ENCODE measurements around the gene DBX2.
"Not testable (repeated sequence)": the region's sequence is repeated elsewhere in the genome, so short reads cannot be mapped to it uniquely, and the experiment has no call there.

DBX2 gene

GRCh38 chr12:45014396-45014795 is 36.5 kb downstream of the DBX2 start:
- Histone ChIP-seq H3K9me3 (ENCODE audit: control insufficient read depth, low read length) (no peaks in the 10 kb centered on the region), H3K36me3 (ENCODE audit: control insufficient read depth, insufficient read depth, low read length) (no peaks in the 10 kb centered on the region), H3K4me1 (ENCODE audit: control insufficient read depth, insufficient read depth, low read length, poor library complexity, severe bottlenecking) (no peaks in the 10 kb centered on the region), H3K27ac (ENCODE audit: insufficient read depth, low read length, poor library complexity, severe bottlenecking) (no peak overlapping the region), H3K4me3 (ENCODE audit: insufficient read depth, low read depth, low read length, poor library complexity, severe bottlenecking) (no peak overlapping the region), H3K27me3 (replicated peaks; ENCODE audit: control insufficient read depth, insufficient read depth, low read length, poor library complexity, severe bottlenecking) (no peaks in the 10 kb centered on the region)
- no peak for DNase-seq

- no peaks in the 10 kb centered on the region for H3K9me3 ChIP-seq (ENCODE audit: control insufficient read depth, low read length)
- no peaks in the 10 kb centered on the region for H3K4me1 ChIP-seq (ENCODE audit: control insufficient read depth, insufficient read depth, low read length, poor library complexity, severe bottlenecking)
- H3K4me3 ChIP-seq (ENCODE audit: insufficient read depth, low read depth, low read length, poor library complexity, severe bottlenecking): no peak overlapping the region
- no peaks in the 10 kb centered on the region for H3K27me3 ChIP-seq (replicated peaks; ENCODE audit: control insufficient read depth, insufficient read depth, low read length, poor library complexity, severe bottlenecking)
- DNase-seq: no peak
- H3K36me3 ChIP-seq (ENCODE audit: control insufficient read depth, insufficient read depth, low read length): no peaks in the 10 kb centered on the region
- no peak overlapping the region for H3K27ac ChIP-seq (ENCODE audit: insufficient read depth, low read length, poor library complexity, severe bottlenecking)
These were observed 38.1 kb downstream of the DBX2 start for GRCh38 chr12:45012749-45013148.

GRCh38 chr12:45010059-45010458 is 40.8 kb downstream of the DBX2 start:
- no peak for DNase-seq
- Histone ChIP-seq H3K36me3 (ENCODE audit: control insufficient read depth, insufficient read depth, low read length) (no peaks in the 10 kb centered on the region), H3K9me3 (ENCODE audit: control insufficient read depth, low read length) (no peaks in the 10 kb centered on the region), H3K4me3 (ENCODE audit: insufficient read depth, low read depth, low read length, poor library complexity, severe bottlenecking) (no peak overlapping the region), H3K27me3 (replicated peaks; ENCODE audit: control insufficient read depth, insufficient read depth, low read length, poor library complexity, severe bottlenecking) (no peaks in the 10 kb centered on the region), H3K27ac (ENCODE audit: insufficient read depth, low read length, poor library complexity, severe bottlenecking) (no peak overlapping the region), H3K4me1 (ENCODE audit: control insufficient read depth, insufficient read depth, low read length, poor library complexity, severe bottlenecking) (no peaks in the 10 kb centered on the region)

GRCh38 chr12:45008211-45008610 is 42.7 kb downstream of the DBX2 start:
- Histone ChIP-seq H3K4me3 (ENCODE audit: insufficient read depth, low read depth, low read length, poor library complexity, severe bottlenecking) (no peak overlapping the region), H3K36me3 (ENCODE audit: control insufficient read depth, insufficient read depth, low read length) (no peaks in the 10 kb centered on the region), H3K27me3 (replicated peaks; ENCODE audit: control insufficient read depth, insufficient read depth, low read length, poor library complexity, severe bottlenecking) (no peaks in the 10 kb centered on the region), H3K27ac (ENCODE audit: insufficient read depth, low read length, poor library complexity, severe bottlenecking) (no peak overlapping the region), H3K4me1 (ENCODE audit: control insufficient read depth, insufficient read depth, low read length, poor library complexity, severe bottlenecking) (no peaks in the 10 kb centered on the region), H3K9me3 (ENCODE audit: control insufficient read depth, low read length) (no peaks in the 10 kb centered on the region)
- no peak for DNase-seq

GRCh38 chr12:44999355-44999754 is 51.5 kb downstream of the DBX2 start:
- Histone ChIP-seq H3K9me3 (ENCODE audit: control insufficient read depth, low read length) (no peaks in the 10 kb centered on the region), H3K4me3 (ENCODE audit: insufficient read depth, low read depth, low read length, poor library complexity, severe bottlenecking) (no peak overlapping the region), H3K36me3 (ENCODE audit: control insufficient read depth, insufficient read depth, low read length) (no peaks in the 10 kb centered on the region), H3K27me3 (replicated peaks; ENCODE audit: control insufficient read depth, insufficient read depth, low read length, poor library complexity, severe bottlenecking) (no peaks in the 10 kb centered on the region), H3K4me1 (ENCODE audit: control insufficient read depth, insufficient read depth, low read length, poor library complexity, severe bottlenecking) (no peaks in the 10 kb centered on the region), H3K27ac (ENCODE audit: insufficient read depth, low read length, poor library complexity, severe bottlenecking) (no peak overlapping the region)
- DNase-seq: no peak

- H3K9me3 ChIP-seq (ENCODE audit: control insufficient read depth, low read length): no peaks in the 10 kb centered on the region
- H3K4me3 ChIP-seq (ENCODE audit: insufficient read depth, low read depth, low read length, poor library complexity, severe bottlenecking): no peak overlapping the region
- H3K36me3 ChIP-seq (ENCODE audit: control insufficient read depth, insufficient read depth, low read length): no peaks in the 10 kb centered on the region
- DNase-seq: no peak
- H3K27ac ChIP-seq (ENCODE audit: insufficient read depth, low read length, poor library complexity, severe bottlenecking): no peak overlapping the region
- no peaks in the 10 kb centered on the region for H3K4me1 ChIP-seq (ENCODE audit: control insufficient read depth, insufficient read depth, low read length, poor library complexity, severe bottlenecking)
- no peaks in the 10 kb centered on the region for H3K27me3 ChIP-seq (replicated peaks; ENCODE audit: control insufficient read depth, insufficient read depth, low read length, poor library complexity, severe bottlenecking)
These were observed 57.7 kb downstream of the DBX2 start for GRCh38 chr12:44993161-44993560.

GRCh38 chr12:44984863-44985262 is 66.0 kb downstream of the DBX2 start:
- not testable (repeated sequence) for H3K4me3 ChIP-seq (ENCODE audit: insufficient read depth, low read depth, low read length, poor library complexity, severe bottlenecking); H3K4me1 ChIP-seq (ENCODE audit: control insufficient read depth, insufficient read depth, low read length, poor library complexity, severe bottlenecking); DNase-seq; H3K27me3 ChIP-seq (replicated peaks; ENCODE audit: control insufficient read depth, insufficient read depth, low read length, poor library complexity, severe bottlenecking); H3K36me3 ChIP-seq (ENCODE audit: control insufficient read depth, insufficient read depth, low read length); H3K27ac ChIP-seq (ENCODE audit: insufficient read depth, low read length, poor library complexity, severe bottlenecking); H3K9me3 ChIP-seq (ENCODE audit: control insufficient read depth, low read length)

GRCh38 chr12:44979918-44980317 is 71.0 kb downstream of the DBX2 start:
- no peaks in the 10 kb centered on the region for H3K9me3 ChIP-seq (ENCODE audit: control insufficient read depth, low read length)
- H3K36me3 ChIP-seq (ENCODE audit: control insufficient read depth, insufficient read depth, low read length): no peaks in the 10 kb centered on the region
- no peak for DNase-seq
- H3K27ac ChIP-seq (ENCODE audit: insufficient read depth, low read length, poor library complexity, severe bottlenecking): no peak overlapping the region
- no peak overlapping the region for H3K4me3 ChIP-seq (ENCODE audit: insufficient read depth, low read depth, low read length, poor library complexity, severe bottlenecking)
- H3K27me3 ChIP-seq (replicated peaks; ENCODE audit: control insufficient read depth, insufficient read depth, low read length, poor library complexity, severe bottlenecking): no peaks in the 10 kb centered on the region
- H3K4me1 ChIP-seq (ENCODE audit: control insufficient read depth, insufficient read depth, low read length, poor library complexity, severe bottlenecking): no peaks in the 10 kb centered on the region

- Histone ChIP-seq H3K4me1 (ENCODE audit: control insufficient read depth, insufficient read depth, low read length, poor library complexity, severe bottlenecking) (no peaks in the 10 kb centered on the region), H3K4me3 (ENCODE audit: insufficient read depth, low read depth, low read length, poor library complexity, severe bottlenecking) (no peak overlapping the region), H3K27ac (ENCODE audit: insufficient read depth, low read length, poor library complexity, severe bottlenecking) (no peak overlapping the region), H3K36me3 (ENCODE audit: control insufficient read depth, insufficient read depth, low read length) (no peaks in the 10 kb centered on the region), H3K27me3 (replicated peaks; ENCODE audit: control insufficient read depth, insufficient read depth, low read length, poor library complexity, severe bottlenecking) (no peaks in the 10 kb centered on the region), H3K9me3 (ENCODE audit: control insufficient read depth, low read length) (no peaks in the 10 kb centered on the region)
- no peak for DNase-seq
These were observed 74.7 kb downstream of the DBX2 start for GRCh38 chr12:44976246-44976645.

- no peak overlapping the region for H3K4me3 ChIP-seq (ENCODE audit: insufficient read depth, low read depth, low read length, poor library complexity, severe bottlenecking)
- no peaks in the 10 kb centered on the region for H3K27me3 ChIP-seq (replicated peaks; ENCODE audit: control insufficient read depth, insufficient read depth, low read length, poor library complexity, severe bottlenecking)
- H3K36me3 ChIP-seq (ENCODE audit: control insufficient read depth, insufficient read depth, low read length): no peaks in the 10 kb centered on the region
- DNase-seq: no peak
- no peaks in the 10 kb centered on the region for H3K4me1 ChIP-seq (ENCODE audit: control insufficient read depth, insufficient read depth, low read length, poor library complexity, severe bottlenecking)
- H3K9me3 ChIP-seq (ENCODE audit: control insufficient read depth, low read length): no peaks in the 10 kb centered on the region
- no peak overlapping the region for H3K27ac ChIP-seq (ENCODE audit: insufficient read depth, low read length, poor library complexity, severe bottlenecking)
These were observed 78.0 kb downstream of the DBX2 start for GRCh38 chr12:44972746-44973421.

Data from effector memory CD4-positive, alpha-beta T cell (primary cell).